NCI-H1930 (cell line): ENCODE data around the gene DCUN1D5.
"Not testable (repeated sequence)": the region's sequence is repeated elsewhere in the genome, so short reads cannot be mapped to it uniquely, and the experiment has no call there.

Experiments used
- DNase-seq, 2 experiments: peaks; one replicate each; lab custom pipeline; 2025; lab: John Stamatoyannopoulos, UW

DCUN1D5 gene

GRCh38 chr11:103055221-103055890 is 36.6 kb downstream of the DCUN1D5 start:
- DNase-seq: peak in 1 of 2 experiments; percentile 3

GRCh38 chr11:103053997-103054396 is 38.0 kb downstream of the DCUN1D5 start:
- DNase-seq: no peak

GRCh38 chr11:103051981-103052380 is 40.0 kb downstream of the DCUN1D5 start:
- no peak for DNase-seq

- no peak for DNase-seq
These were observed 40.7 kb downstream of the DCUN1D5 start for GRCh38 chr11:103051151-103051801.

GRCh38 chr11:103050351-103050750 is 41.6 kb downstream of the DCUN1D5 start:
- DNase-seq: no peak

GRCh38 chr11:103047837-103048236 is 44.1 kb downstream of the DCUN1D5 start:
- DNase-seq: no peak

GRCh38 chr11:103043826-103044678 is 47.9 kb downstream of the DCUN1D5 start:
- no peak for DNase-seq

GRCh38 chr11:103042161-103042560 is 49.8 kb downstream of the DCUN1D5 start:
- DNase-seq: no peak

GRCh38 chr11:103035791-103036434 is 56.0 kb downstream of the DCUN1D5 start:
- DNase-seq: peak; percentile 22 to 29

GRCh38 chr11:103035216-103035615 is 56.7 kb downstream of the DCUN1D5 start:
- no peak for DNase-seq

GRCh38 chr11:103031834-103032233 is 60.1 kb downstream of the DCUN1D5 start:
- no peak for DNase-seq

- no peak for DNase-seq
These were observed 62.6 kb downstream of the DCUN1D5 start for GRCh38 chr11:103029401-103029800.

GRCh38 chr11:103028304-103029020 is 63.5 kb downstream of the DCUN1D5 start:
- not testable (repeated sequence) for DNase-seq

- no peak for DNase-seq
These were observed 67.9 kb downstream of the DCUN1D5 start for GRCh38 chr11:103024086-103024485.

- DNase-seq: no peak
These were observed 75.9 kb downstream of the DCUN1D5 start for GRCh38 chr11:103016031-103016430.

GRCh38 chr11:103013421-103013820 is 78.5 kb downstream of the DCUN1D5 start:
- DNase-seq: no peak
